SU-DHL-6 (cell line): ENCODE results near the gene COL4A1.

Experiments used
- H2AFZ ChIP-seq: fragments of 200-600 bp; sonication (generic); 2 replicates; pipeline ENCODE4 v1.6.1; 2014; ENCODE audit warnings: low read depth, mild to moderate bottlenecking, moderate library complexity, mixed read lengths, antibody characterized with exemption, low read length; ENCODE audit not compliant: severe bottlenecking
- H3F3A ChIP-seq: fragments of 200-600 bp; shearing (Covaris generic); 2 replicates; pipeline ENCODE4 v1.6.0; 2016; ENCODE audit warnings: antibody characterized with exemption, mild to moderate bottlenecking; ENCODE audit not compliant: insufficient read depth
- H3K27ac ChIP-seq: fragments of 200-600 bp; sonication (generic); 2 replicates; pipeline ENCODE4 v1.5.1; 2016; ENCODE audit warnings: low read depth, mild to moderate bottlenecking, low read length, moderate library complexity, mixed read lengths
- H3K27me3 ChIP-seq: fragments of 200-600 bp; sonication (generic), shearing (Covaris generic); 2 replicates; pipeline ENCODE4 v1.6.0; 2014; ENCODE audit warnings: mild to moderate bottlenecking, low read length
- H3K36me3 ChIP-seq: fragments of 200-600 bp; sonication (generic); 2 replicates; pipeline ENCODE4 v1.6.1; 2014; ENCODE audit warnings: mild to moderate bottlenecking, low read length, mixed read lengths
- H3K4me2 ChIP-seq: fragments of 300-600, 200-600 bp; shearing (Covaris generic), sonication (generic); 2 replicates; pipeline ENCODE4 v1.6.0; 2014; ENCODE audit warnings: low read length, low read depth, mild to moderate bottlenecking; ENCODE audit not compliant: poor library complexity, severe bottlenecking
- H3K4me3 ChIP-seq: fragments of 200-600 bp; sonication (generic); 2 replicates; pipeline ENCODE4 v1.5.1; 2014; ENCODE audit warnings: antibody characterized with exemption, low read length, mild to moderate bottlenecking, mixed read lengths; ENCODE audit not compliant: insufficient read depth, poor library complexity, severe bottlenecking
- H3K79me2 ChIP-seq: fragments of 200-600 bp; sonication (generic); 2 replicates; pipeline ENCODE4 v1.6.1; 2014; ENCODE audit warnings: mild to moderate bottlenecking, low read length, moderate library complexity; ENCODE audit not compliant: insufficient read depth
- H3K9ac ChIP-seq: fragments of 200-600 bp; sonication (generic); 2 replicates; pipeline ENCODE4 v1.7.0; 2014; ENCODE audit warnings: mild to moderate bottlenecking, low read length
- H3K9me2 ChIP-seq: fragments of 200-600 bp; sonication (generic); replicated peaks from 2 replicates; pipeline ENCODE4 v1.6.1; 2014; ENCODE audit warnings: low read length; ENCODE audit not compliant: insufficient read depth
- H3K9me3 ChIP-seq: fragments of 200-600 bp; sonication (generic); 2 replicates; pipeline ENCODE4 v1.6.1; 2014; ENCODE audit warnings: low read length, mixed read lengths; ENCODE audit not compliant: insufficient read depth
- H4K20me1 ChIP-seq: fragments of 200-600 bp; sonication (generic); 2 replicates; pipeline ENCODE4 v1.6.1; 2014; ENCODE audit warnings: low read depth, mild to moderate bottlenecking, antibody characterized with exemption, low read length, moderate library complexity, mixed read lengths
- EZH2phosphoT487 ChIP-seq: fragments of 200-600 bp; sonication (generic), shearing (Covaris generic); conservative IDR thresholded peaks from 2 replicates; pipeline ENCODE4 v1.6.1; 2018; ENCODE audit warnings: mild to moderate bottlenecking, antibody characterized with exemption, low read length, moderate library complexity, mixed read lengths
- TF ChIP-seq, protein P1 (sequence below): fragments of 200-600 bp; sonication (generic); IDR thresholded peaks from one replicate; pipeline ENCODE4 v1.5.1; 2017; ENCODE audit warnings: antibody characterized with exemption, mild to moderate bottlenecking, low read length, moderate library complexity; ENCODE audit not compliant: insufficient read depth, poor library complexity, severe bottlenecking

The COL4A1 gene

DNA sequence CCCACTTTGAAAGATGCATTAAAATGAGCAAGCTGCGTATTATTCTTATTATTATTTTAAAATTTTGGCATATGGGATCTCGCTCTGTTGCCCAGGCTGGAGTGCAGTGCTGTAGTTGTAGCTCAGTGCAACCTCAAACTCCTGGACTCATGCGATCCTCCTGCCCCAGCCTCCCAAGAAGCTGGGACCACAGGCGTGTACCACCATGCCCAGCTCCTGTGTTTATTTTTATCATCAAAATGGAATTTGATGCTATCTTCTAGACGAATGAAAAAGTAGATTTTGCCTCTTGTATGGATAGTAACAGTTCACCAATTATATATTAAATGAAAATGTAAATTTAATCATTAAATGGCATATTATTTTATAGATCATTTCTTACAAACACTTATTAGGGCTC is 43.6 kb downstream of the COL4A1 start:
- Histone ChIP-seq H3K4me2 (no peak overlapping the region), H3K36me3 (no peaks in the 10 kb centered on the region), H3K9me3 (no peaks in the 10 kb centered on the region), H3K79me2 (no peaks in the 10 kb centered on the region), H3F3A (no peaks in the 10 kb centered on the region), H3K9ac (no peak overlapping the region), H3K4me3 (no peak overlapping the region), H3K27me3 (no peaks in the 10 kb centered on the region), H4K20me1 (no peaks in the 10 kb centered on the region), H3K27ac (no peak overlapping the region), H3K9me2 (no peaks in the 10 kb centered on the region), H2AFZ (no peak overlapping the region)
- no peak for TF ChIP-seq EZH2phosphoT487
- TF ChIP-seq, protein P1, sequence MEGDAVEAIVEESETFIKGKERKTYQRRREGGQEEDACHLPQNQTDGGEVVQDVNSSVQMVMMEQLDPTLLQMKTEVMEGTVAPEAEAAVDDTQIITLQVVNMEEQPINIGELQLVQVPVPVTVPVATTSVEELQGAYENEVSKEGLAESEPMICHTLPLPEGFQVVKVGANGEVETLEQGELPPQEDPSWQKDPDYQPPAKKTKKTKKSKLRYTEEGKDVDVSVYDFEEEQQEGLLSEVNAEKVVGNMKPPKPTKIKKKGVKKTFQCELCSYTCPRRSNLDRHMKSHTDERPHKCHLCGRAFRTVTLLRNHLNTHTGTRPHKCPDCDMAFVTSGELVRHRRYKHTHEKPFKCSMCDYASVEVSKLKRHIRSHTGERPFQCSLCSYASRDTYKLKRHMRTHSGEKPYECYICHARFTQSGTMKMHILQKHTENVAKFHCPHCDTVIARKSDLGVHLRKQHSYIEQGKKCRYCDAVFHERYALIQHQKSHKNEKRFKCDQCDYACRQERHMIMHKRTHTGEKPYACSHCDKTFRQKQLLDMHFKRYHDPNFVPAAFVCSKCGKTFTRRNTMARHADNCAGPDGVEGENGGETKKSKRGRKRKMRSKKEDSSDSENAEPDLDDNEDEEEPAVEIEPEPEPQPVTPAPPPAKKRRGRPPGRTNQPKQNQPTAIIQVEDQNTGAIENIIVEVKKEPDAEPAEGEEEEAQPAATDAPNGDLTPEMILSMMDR: no peak

DNA sequence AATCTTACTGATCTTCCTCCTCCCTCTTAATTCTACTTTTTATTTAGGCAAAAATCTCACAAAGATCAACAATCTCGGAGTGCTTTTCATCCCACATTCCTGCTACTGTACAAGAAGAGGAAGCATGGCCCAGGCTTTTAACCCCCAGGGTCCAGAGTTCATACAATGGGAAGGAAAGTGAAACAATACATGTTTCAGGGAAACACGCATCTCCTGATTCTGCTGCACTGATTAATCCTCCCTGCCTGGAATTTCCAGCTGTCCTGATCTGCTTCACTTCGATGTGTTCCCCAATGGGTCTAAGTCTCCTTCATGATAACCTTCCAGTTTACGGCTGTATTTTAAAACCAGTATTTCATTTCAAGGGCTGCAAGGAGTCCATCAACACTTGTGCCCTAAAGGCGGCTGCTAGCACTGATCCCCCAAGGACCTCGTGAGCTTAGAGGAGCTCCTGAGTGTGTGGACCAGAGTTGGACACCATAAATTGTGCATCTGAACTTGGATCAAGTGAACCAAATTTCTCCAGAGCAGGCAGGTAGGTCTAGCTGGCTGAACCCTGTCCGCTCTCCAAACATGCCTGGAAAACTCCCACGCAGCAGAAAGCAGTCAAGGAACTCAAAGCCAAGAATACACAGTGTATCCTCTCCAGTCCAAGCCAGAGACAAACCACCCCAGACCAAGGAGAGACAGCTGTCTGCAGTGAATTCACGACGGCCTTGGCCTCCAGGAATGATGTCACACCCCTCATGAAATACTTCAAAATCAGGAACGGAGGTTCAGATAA is 44.3 kb downstream of the COL4A1 start:
- Histone ChIP-seq H3K9me3 (no peaks in the 10 kb centered on the region), H3K9ac (no peak overlapping the region), H3K36me3 (no peaks in the 10 kb centered on the region), H3K9me2 (no peaks in the 10 kb centered on the region), H2AFZ (no peak overlapping the region), H3K27ac (no peak overlapping the region), H3K4me2 (no peak overlapping the region), H4K20me1 (no peaks in the 10 kb centered on the region), H3K27me3 (no peaks in the 10 kb centered on the region), H3K4me3 (no peak overlapping the region), H3F3A (no peaks in the 10 kb centered on the region), H3K79me2 (no peaks in the 10 kb centered on the region)
- TF ChIP-seq, protein P1: no peak
- TF ChIP-seq EZH2phosphoT487: no peak

DNA sequence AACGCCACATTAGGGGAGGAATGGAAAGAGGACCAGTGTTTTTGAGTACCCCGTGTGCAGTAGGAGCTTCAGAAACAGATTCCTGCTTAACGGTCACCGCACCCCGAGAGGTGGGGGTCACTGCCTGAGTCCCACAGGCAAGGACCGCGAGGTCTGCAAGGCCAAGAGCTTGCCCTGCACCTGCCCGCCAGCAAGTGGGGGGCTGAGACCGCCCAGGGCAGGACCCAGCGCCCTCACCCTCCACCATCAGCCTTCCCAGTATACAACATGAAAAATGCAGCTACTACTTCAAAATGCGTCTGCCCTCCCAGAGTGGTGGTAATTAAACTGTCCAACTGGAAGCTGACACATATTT is 44.9 kb downstream of the COL4A1 start:
- Histone ChIP-seq H3F3A (no peaks in the 10 kb centered on the region), H3K36me3 (no peaks in the 10 kb centered on the region), H2AFZ (no peak overlapping the region), H3K27ac (no peak overlapping the region), H3K4me2 (no peak overlapping the region), H3K79me2 (no peaks in the 10 kb centered on the region), H3K9me2 (no peaks in the 10 kb centered on the region), H3K9me3 (no peaks in the 10 kb centered on the region), H4K20me1 (no peaks in the 10 kb centered on the region), H3K4me3 (no peak overlapping the region), H3K27me3 (no peaks in the 10 kb centered on the region), H3K9ac (no peak overlapping the region)
- TF ChIP-seq, protein P1: no peak
- no peak for TF ChIP-seq EZH2phosphoT487
